HCT116 (cell line): ENCODE results near the gene MSL1. TPM values are rescaled to one million over a fixed set of nuclear protein-coding genes. Genes with fewer than 3 reads are reported as not detected.

ENCODE experiments used
- ATAC-seq: fragments of 200-7000 bp; cut with Tn5 transposase; 2 replicates; pipeline ENCODE4 v1.9.1; 2020; ENCODE audit warnings: mild to moderate bottlenecking, moderate library complexity
- BruUV-seq: library from RNA; stranded (reverse); fragments of 400-500 nt; replicated peaks from 2 replicates; lab custom pipeline; 2021; lab: Mats Ljungman, UMichigan
- CTCF ChIA-PET: fragments of 300-600 bp; sonication (Branson Sonifier 250); formaldehyde crosslinking; loops from one replicate; lab custom pipeline; 2021; ENCODE audit warnings: antibody characterized with exemption; lab: Charles Lee
- POLR2A ChIA-PET: fragments of 300-600, 350-600 bp; sonication (Branson Sonifier 250); formaldehyde crosslinking; loops from one replicate; lab custom pipeline; 2021; ENCODE audit warnings: antibody characterized with exemption; lab: Charles Lee
- RAD21 ChIA-PET, 2 experiments: fragments of 300-600 bp; sonication (Branson Sonifier 250); formaldehyde crosslinking; loops; one replicate each; lab custom pipeline; 2023; ENCODE audit warnings: low total read pairs in 2 of 2; ENCODE audit not compliant: uncharacterized antibody in 2 of 2, unreplicated experiment in 2 of 2, low non-redundant PET in 1 of 2; lab: Charles Lee
- DNase-seq: peaks from one replicate; pipeline ENCODE4 v3.0.0-alpha.2; 2010; ENCODE audit warnings: low read depth, low spot score
- H2AFZ ChIP-seq: fragments of 200-600 bp; shearing (Covaris generic), sonication (generic); 2 replicates; pipeline ENCODE4 v1.6.1; 2017; ENCODE audit warnings: low read depth, mixed run types, mixed read lengths, antibody characterized with exemption, low read length; ENCODE audit not compliant: poor library complexity, severe bottlenecking
- H3K27ac ChIP-seq: 2 replicates; pipeline ENCODE4 v1.5.1; 2012; ENCODE audit warnings: low read depth, low read length
- H3K27me3 ChIP-seq: fragments of 200-600 bp; sonication (generic); 2 replicates; pipeline ENCODE4 v1.6.1; 2016; ENCODE audit warnings: mixed run types, low read length, mixed read lengths; ENCODE audit not compliant: insufficient read depth
- H3K36me3 ChIP-seq, 2 experiments: fragments of 200-500 bp in 1 of 2; fragments of 200-600 bp in 1 of 2; sonication (Bioruptor generic) in 1 of 2; sonication (generic) in 1 of 2; 2 replicates each; pipeline versions ENCODE4 v1.5.1 to v1.6.1; 2014 to 2016; ENCODE audit warnings: low read length in 2 of 2, inconsistent platforms in 1 of 2, mixed read lengths in 1 of 2, mixed run types in 1 of 2; ENCODE audit not compliant: insufficient read depth in 2 of 2, control insufficient read depth in 1 of 2
- H3K4me1 ChIP-seq, 2 experiments: fragments of 200-600 bp in 1 of 2; sonication (generic) in 1 of 2; 2 replicates each; pipeline versions ENCODE4 v1.5.1 to v1.6.1; 2012 to 2017; ENCODE audit warnings: low read length in 2 of 2, inconsistent platforms in 1 of 2, mild to moderate bottlenecking in 1 of 2, mixed read lengths in 1 of 2, mixed run types in 1 of 2, moderate library complexity in 1 of 2; ENCODE audit not compliant: insufficient read depth in 2 of 2, control insufficient read depth in 1 of 2
- H3K4me2 ChIP-seq: fragments of 200-600 bp; sonication (generic); 2 replicates; pipeline ENCODE4 v1.6.1; 2017; ENCODE audit warnings: mixed run types, low read length, mixed read lengths
- H3K4me3 ChIP-seq, 2 experiments: fragments of 200-600 bp in 1 of 2; sonication (generic) in 1 of 2; replicated peaks in 1 of 2; 2 replicates each; pipeline ENCODE4 v1.5.1; 2011 to 2016; ENCODE audit warnings: low read length in 2 of 2, control low read depth in 1 of 2, low read depth in 1 of 2, mild to moderate bottlenecking in 1 of 2, mixed read lengths in 1 of 2, mixed run types in 1 of 2
- H3K79me2 ChIP-seq: fragments of 200-600 bp; sonication (generic); 2 replicates; pipeline ENCODE4 v1.6.1; 2017; ENCODE audit warnings: mild to moderate bottlenecking, mixed run types, low read length, moderate library complexity, mixed read lengths; ENCODE audit not compliant: insufficient read depth
- H3K9ac ChIP-seq: fragments of 200-600 bp; sonication (generic); 2 replicates; pipeline ENCODE4 v1.6.1; 2016; ENCODE audit warnings: low read length, mixed read lengths
- H3K9me2 ChIP-seq: fragments of 200-600 bp; sonication (generic), shearing (Covaris generic); 2 replicates; pipeline ENCODE4 v1.6.1; 2017; ENCODE audit warnings: mixed run types, mild to moderate bottlenecking, moderate library complexity; ENCODE audit not compliant: insufficient read depth
- H3K9me3 ChIP-seq, 2 experiments: fragments of 200-500 bp in 1 of 2; fragments of 200-600 bp in 1 of 2; sonication (Bioruptor generic) in 1 of 2; sonication (generic) in 1 of 2; 2 replicates each; pipeline ENCODE4 v1.6.1; 2014 to 2017; ENCODE audit warnings: low read length in 2 of 2, mixed read lengths in 2 of 2, inconsistent platforms in 1 of 2, low read depth in 1 of 2, mild to moderate bottlenecking in 1 of 2, mixed run types in 1 of 2, moderate library complexity in 1 of 2; ENCODE audit not compliant: control insufficient read depth in 1 of 2, insufficient read depth in 1 of 2
- H4K20me1 ChIP-seq: fragments of 200-600 bp; sonication (generic), shearing (Covaris generic); 2 replicates; pipeline ENCODE4 v1.6.1; 2017; ENCODE audit warnings: mixed run types, mild to moderate bottlenecking, moderate library complexity; ENCODE audit not compliant: insufficient read depth
- CEBPB ChIP-seq: IDR thresholded peaks from 2 replicates; pipeline ENCODE4 v1.6.1; 2012; ENCODE audit warnings: low read depth
- CTCF ChIP-seq, 3 experiments: fragments of 200-600 bp in 1 of 3; sonication (generic) in 1 of 3; IDR thresholded peaks in 2 of 3; conservative IDR thresholded peaks in 1 of 3; 2 replicates each; pipeline ENCODE4 v1.5.1; 2012 to 2017; ENCODE audit warnings: low read depth in 2 of 3, low read length in 2 of 3, antibody characterized with exemption in 1 of 3, borderline replicate concordance in 1 of 3, control low read depth in 1 of 3, mild to moderate bottlenecking in 1 of 3, mixed read lengths in 1 of 3, mixed run types in 1 of 3, moderate library complexity in 1 of 3; ENCODE audit not compliant: insufficient read depth in 1 of 3
- EGR1 ChIP-seq: IDR thresholded peaks from 2 replicates; pipeline ENCODE4 v1.6.1; 2012; ENCODE audit warnings: low read depth
- TCF7L2 ChIP-seq: IDR thresholded peaks from 2 replicates; pipeline ENCODE4 v1.7.0; 2011; ENCODE audit warnings: borderline replicate concordance, inconsistent platforms; ENCODE audit not compliant: insufficient read depth, insufficient read length; ENCODE audit errors: extremely low read depth
- intact Hi-C: fragments of 100-400 bp; cut with micrococcal nuclease; formaldehyde crosslinking; loops from 2 replicates; pipeline ENCODE4 v1.10.0; 2022
- total RNA-seq: library from RNA; stranded (reverse); gene quantifications from one replicate; pipeline ENCODE4 v1.2.1, GENCODE V29; 2021; ENCODE audit not compliant: unreplicated experiment

Gene MSL1
- total RNA-seq, 1 experiment from 2014 or later, result 67.2 TPM

- TSS peak; percentile 65 for BruUV-seq
- DNase-seq, result no peak
- Histone ChIP-seq H3K4me2 (peak overlapping the region; percentile 60), H3K79me2 (no peaks in the 10 kb centered on the region), H3K27me3 (no peaks in the 10 kb centered on the region), H3K9me2 (no peaks in the 10 kb centered on the region), H2AFZ (no peak overlapping the region), H3K27ac (peak overlapping the region; percentile 8; the same call in 1 of the 2 replicates), H3K4me1 (peaks cover 63 to 89% of the 10 kb centered on the region in 2 experiments), H3K4me3 (no peak overlapping the region), H3K9me3 (no peaks in the 10 kb centered on the region), H4K20me1 (no peaks in the 10 kb centered on the region), H3K9ac (peak overlapping the region; percentile 51), H3K36me3 (no peaks in the 10 kb centered on the region)
- ATAC-seq, result peak; percentile 2; the same call in 1 of the 2 replicates
- POLR2A ChIA-PET, result interaction anchor here (8.1 kb wide), 1 partner anchor 8 kb away, joined by 160 read pairs; the partner anchor contains the start of gene NR1D1
- CTCF ChIA-PET, result no interaction called here
- RAD21 ChIA-PET, result interaction anchor here in 1 of 2 experiments (0.6 kb wide), 1 partner anchor 16 kb away, joined by 4 read pairs; no protein-coding TSS in a partner anchor
- intact Hi-C loops, result no loop called here
- no peak for TF ChIP-seq EGR1
- no peak for TF ChIP-seq TCF7L2
- TF ChIP-seq CTCF (IDR thresholded peaks at IDR 0.05 in 2 of 3, conservative IDR thresholded peaks at IDR 0.05 in 1 of 3; ENCODE audit: borderline replicate concordance in 1 of 3, insufficient read depth in 1 of 3, low read depth in 2 of 3, low read length in 2 of 3), result 0 out of 6 replicates have a peak, but pooled peaks of 1 of the 3 experiments have one; percentile 7
- no peak for TF ChIP-seq CEBPB
Measured at GRCh38 chr17:40107522-40108174, 14.1 kb upstream of the MSL1 start.
